Prostate gland (tissue), 2 donors: ENCODE results near the gene PTDSS2. TPM values are rescaled to one million over a fixed set of nuclear protein-coding genes. Genes with fewer than 3 reads are reported as not detected.

ENCODE experiments used
- DNase-seq: peaks from one replicate; pipeline ENCODE4 v3.0.0-alpha.2; 2019; ENCODE audit warnings: low spot score
- H3K27ac ChIP-seq, 2 donors: fragments of 200-600 bp; sonication (generic); 2 replicates each; pipeline ENCODE4 v1.5.1; 2017 to 2019
- H3K27me3 ChIP-seq: fragments of 200-600 bp; sonication (generic); replicated peaks from 2 replicates; pipeline ENCODE4 v1.5.1; 2019; ENCODE audit not compliant: insufficient read depth
- H3K36me3 ChIP-seq, 2 donors: fragments of 200-600 bp; sonication (generic); 1 replicate in 1 of 2; 2 replicates in 1 of 2; pipeline versions ENCODE4 v1.5.1 to v1.8.1; 2017 to 2019
- H3K4me1 ChIP-seq: fragments of 200-600 bp; sonication (generic); replicated peaks from 2 replicates; pipeline ENCODE4 v1.5.1; 2019
- H3K4me3 ChIP-seq, 2 donors: fragments of 200-600 bp; sonication (generic); 2 replicates each; pipeline ENCODE4 v1.5.1; 2017 to 2019
- H3K9me3 ChIP-seq: fragments of 200-600 bp; sonication (generic); 2 replicates; pipeline ENCODE4 v1.5.1; 2017
- POLR2A ChIP-seq: fragments of 450-650 bp; IDR thresholded peaks from one replicate; pipeline ENCODE4 v1.6.1; 2016; ENCODE audit warnings: antibody characterized with exemption, mild to moderate bottlenecking
- POLR2AphosphoS5 ChIP-seq: sonication (generic); formaldehyde crosslinking; IDR thresholded peaks from one replicate; pipeline ENCODE4 v1.6.1; 2017; ENCODE audit warnings: antibody characterized with exemption
- WGBS: methylation state at CpG from one replicate; pipeline ENCODE4 v1.1.5; 2018; 5-methylcytosine and 5-hydroxymethylcytosine counted together
- intact Hi-C: fragments of 100-400 bp; cut with DNase I; formaldehyde crosslinking; loops from one replicate; pipeline ENCODE4 v1.14.2; 2022
- small RNA-seq, 2 donors: library from RNA; depleted of rRNA; stranded (forward); fragments of <200 nt; gene quantifications; one replicate each; pipeline ENCODE3, GENCODE V24; 2016
- total RNA-seq, 2 donors: library from RNA; depleted of rRNA; stranded (reverse); fragments of >200 nt; gene quantifications; one replicate each; pipeline ENCODE4 v1.1.0, GENCODE V29; 2016
- TF ChIP-seq, protein P1 (sequence below), 4 experiments: fragments of 200-600 bp in 2 of 4; fragments of 450-650 bp in 2 of 4; sonication (generic) in 2 of 4; IDR thresholded peaks; 1 replicate in 3 of 4; 2 replicates in 1 of 4; pipeline ENCODE4 v1.5.1; 2016 to 2019; ENCODE audit warnings: antibody characterized with exemption in 4 of 4, mild to moderate bottlenecking in 2 of 4, moderate library complexity in 2 of 4

PTDSS2 gene
- total RNA-seq, 2 donors from 2014 or later = 46.3 to 50.3 TPM

DNA sequence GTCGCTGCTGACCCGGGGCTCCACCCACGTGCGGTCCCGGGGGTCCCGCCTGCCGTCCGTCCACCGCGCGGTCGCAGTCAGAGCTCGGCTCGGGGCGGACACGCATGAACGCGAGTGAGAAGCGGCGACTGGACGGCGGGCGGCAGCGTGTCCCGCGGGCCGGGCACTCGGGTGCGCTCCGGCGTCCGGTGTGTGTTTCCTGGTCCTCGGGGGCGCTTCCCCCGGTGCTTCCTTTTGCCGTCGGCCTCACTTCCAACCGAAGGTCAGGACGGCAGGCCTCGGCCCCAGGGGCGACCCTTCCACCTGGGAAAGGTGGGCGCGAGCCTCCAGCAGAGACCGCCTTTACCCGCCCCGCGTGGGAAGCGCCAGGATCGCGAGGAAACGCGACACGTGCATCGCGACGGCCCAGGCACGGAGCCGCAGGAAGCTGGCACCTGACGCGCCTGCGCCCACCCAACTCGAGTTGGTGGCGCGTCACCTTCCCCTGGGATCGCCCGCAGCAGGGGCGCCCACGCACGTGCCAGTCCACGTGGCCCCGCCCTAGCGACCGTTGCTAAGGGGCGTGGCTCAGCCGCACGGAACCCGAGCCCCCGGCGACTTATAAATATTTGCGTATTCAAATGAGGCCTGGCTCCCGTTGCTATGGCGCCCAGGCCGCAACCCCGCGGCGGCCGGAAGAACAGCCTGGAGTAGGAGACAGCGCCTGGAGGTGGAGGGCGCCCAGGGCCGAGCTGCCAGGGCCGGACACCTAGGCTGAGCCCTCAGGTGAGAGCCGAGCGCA, 87.0 kb downstream of the PTDSS2 start, which contains the start of gene LRRC56:
Gene LRRC56 (plus strand): TSS at position 687 of the 781 bp plus-strand sequence. CDS start 3,158 bp downstream, outside the sequence.
- peak; percentile 89 for TF ChIP-seq POLR2AphosphoS5
- TF ChIP-seq, protein P1, sequence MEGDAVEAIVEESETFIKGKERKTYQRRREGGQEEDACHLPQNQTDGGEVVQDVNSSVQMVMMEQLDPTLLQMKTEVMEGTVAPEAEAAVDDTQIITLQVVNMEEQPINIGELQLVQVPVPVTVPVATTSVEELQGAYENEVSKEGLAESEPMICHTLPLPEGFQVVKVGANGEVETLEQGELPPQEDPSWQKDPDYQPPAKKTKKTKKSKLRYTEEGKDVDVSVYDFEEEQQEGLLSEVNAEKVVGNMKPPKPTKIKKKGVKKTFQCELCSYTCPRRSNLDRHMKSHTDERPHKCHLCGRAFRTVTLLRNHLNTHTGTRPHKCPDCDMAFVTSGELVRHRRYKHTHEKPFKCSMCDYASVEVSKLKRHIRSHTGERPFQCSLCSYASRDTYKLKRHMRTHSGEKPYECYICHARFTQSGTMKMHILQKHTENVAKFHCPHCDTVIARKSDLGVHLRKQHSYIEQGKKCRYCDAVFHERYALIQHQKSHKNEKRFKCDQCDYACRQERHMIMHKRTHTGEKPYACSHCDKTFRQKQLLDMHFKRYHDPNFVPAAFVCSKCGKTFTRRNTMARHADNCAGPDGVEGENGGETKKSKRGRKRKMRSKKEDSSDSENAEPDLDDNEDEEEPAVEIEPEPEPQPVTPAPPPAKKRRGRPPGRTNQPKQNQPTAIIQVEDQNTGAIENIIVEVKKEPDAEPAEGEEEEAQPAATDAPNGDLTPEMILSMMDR (IDR thresholded peaks at IDR 0.05) = peak in 1 of 4 experiments; percentile 27
- TF ChIP-seq POLR2A = peak; percentile 37
- Histone ChIP-seq H3K27ac (peak within 1 kb of the TSS; percentile 80 to 83), H3K4me3 (peak within 1 kb of the TSS; percentile 22 to 81), H3K9me3 (no peaks in the 10 kb centered on the region), H3K36me3 (peaks cover 4 to 14% of the 10 kb centered on the region in 2 donors), H3K27me3 (no peaks in the 10 kb centered on the region), H3K4me1 (peaks cover 23% of the 10 kb centered on the region)
- intact Hi-C loops = no loop called here
- DNase-seq = peak; percentile 89
- 4% methylated on average over 90 of the region's 93 CpGs for WGBS

DNA sequence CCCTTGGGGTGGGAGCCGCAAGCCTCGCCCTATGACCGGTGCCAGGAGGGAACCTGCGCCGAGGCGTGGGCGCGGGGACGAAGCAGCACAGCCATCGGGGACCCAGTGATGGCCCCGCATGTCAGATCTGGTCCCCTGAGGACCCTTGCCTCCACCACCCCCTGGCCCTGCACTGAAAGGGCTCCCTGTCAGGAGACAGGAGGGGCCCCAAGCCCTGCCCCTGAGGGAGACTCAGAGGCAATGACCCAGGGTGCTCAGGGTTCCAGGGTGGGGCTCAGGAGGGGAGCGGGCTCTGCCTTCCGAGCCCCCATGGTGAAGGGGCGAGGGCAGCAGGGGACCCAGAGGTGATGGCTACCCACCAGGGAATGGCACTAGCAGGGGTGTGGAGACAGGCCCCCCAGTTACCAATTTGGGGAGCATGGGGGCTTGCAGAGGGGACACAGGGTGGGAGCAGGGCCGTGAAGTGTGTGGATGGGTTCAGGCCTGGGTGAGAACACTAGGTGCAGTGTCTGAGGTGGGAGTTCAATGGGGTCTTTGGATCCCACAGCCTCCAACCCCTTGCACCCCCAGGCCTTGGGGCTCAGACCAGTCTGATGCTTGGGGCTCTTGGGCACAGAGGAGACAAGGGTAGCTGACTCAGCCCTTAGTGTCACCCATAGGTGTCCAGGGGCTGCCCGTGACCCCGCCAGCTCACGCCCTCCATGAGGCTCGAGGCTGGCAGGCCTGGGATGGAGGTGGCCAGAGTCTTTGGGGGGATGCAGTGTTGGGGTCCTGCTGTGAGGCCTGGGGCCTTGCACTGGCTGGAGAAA, 87.7 kb downstream of the PTDSS2 start:
- H3K27ac ChIP-seq = peak overlapping the region in 1 of 2 donors; percentile 83
- H3K36me3 ChIP-seq = peaks cover 4 to 7% of the 10 kb centered on the region in 2 donors
- no peak for DNase-seq
- H3K9me3 ChIP-seq = no peaks in the 10 kb centered on the region
- intact Hi-C loops = no loop called here
- TF ChIP-seq, protein P1 (IDR thresholded peaks at IDR 0.05) = no peak
- TF ChIP-seq POLR2A (no peak), POLR2AphosphoS5 (no peak)
- no peaks in the 10 kb centered on the region for H3K27me3 ChIP-seq
- peak overlapping the region; percentile 22 to 81 for H3K4me3 ChIP-seq
- 55% methylated on average over 10 of the region's 19 CpGs for WGBS
- H3K4me1 ChIP-seq = peaks cover 23% of the 10 kb centered on the region

DNA sequence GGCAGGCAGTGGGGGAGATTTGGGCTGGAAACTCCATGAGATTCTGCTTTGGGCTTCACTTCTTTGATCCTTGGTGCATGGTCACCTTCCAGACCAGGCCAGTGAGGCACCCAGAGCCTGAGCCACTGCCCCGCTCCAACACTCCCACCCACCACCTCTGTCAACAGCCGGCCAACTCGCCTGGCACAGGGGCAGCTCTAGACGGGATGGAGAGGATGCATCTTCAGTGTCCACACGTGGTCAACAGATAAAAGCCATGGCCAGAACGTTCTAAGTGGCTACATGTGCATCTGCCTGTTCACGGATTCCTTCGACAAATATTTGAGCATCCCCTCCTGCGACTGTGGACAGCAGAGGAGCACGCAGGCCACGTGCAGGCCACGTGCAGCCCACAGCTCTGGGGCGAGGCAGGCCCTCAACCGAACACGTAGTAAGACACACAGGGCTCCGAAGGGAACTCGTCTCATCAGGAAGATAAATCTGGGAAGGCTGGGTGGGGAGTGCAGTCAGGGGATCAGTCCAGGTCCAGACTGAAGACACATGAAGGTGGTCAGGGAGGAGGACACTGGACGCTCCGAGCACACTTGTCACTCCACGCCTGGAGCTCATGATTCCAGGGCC, 88.5 kb downstream of the PTDSS2 start:
- 90% methylated on average over 20 of the region's 20 CpGs for WGBS
- Histone ChIP-seq H3K27me3 (no peaks in the 10 kb centered on the region), H3K9me3 (no peaks in the 10 kb centered on the region), H3K4me3 (no peak overlapping the region), H3K4me1 (peaks cover 21% of the 10 kb centered on the region), H3K27ac (no peak overlapping the region), H3K36me3 (peaks cover 0 to under 1% of the 10 kb centered on the region in 2 donors)
- intact Hi-C loops = no loop called here
- DNase-seq = no peak
- TF ChIP-seq POLR2AphosphoS5 (no peak), POLR2A (no peak)
- TF ChIP-seq, protein P1 (IDR thresholded peaks at IDR 0.05) = no peak

GRCh38 chr11:539971-540481, 89.9 kb downstream of the PTDSS2 start:
- intact Hi-C loops = no loop called here
- Histone ChIP-seq H3K27ac (no peak overlapping the region), H3K4me3 (no peak overlapping the region), H3K27me3 (no peaks in the 10 kb centered on the region), H3K4me1 (peaks cover 14% of the 10 kb centered on the region), H3K9me3 (no peaks in the 10 kb centered on the region), H3K36me3 (no peaks in the 10 kb centered on the region)
- 91% methylated on average over 8 of the region's 8 CpGs for WGBS
- TF ChIP-seq, protein P1 (IDR thresholded peaks at IDR 0.05) = no peak
- no peak for TF ChIP-seq POLR2A
- no peak for DNase-seq

Small RNA genes within 50 kb of the gene (small RNA-seq; reads per million reads assigned to genes)
- gene RN7SL838P = 0 reads per million in 2 donors

Other genes with a start within 250 kb of the PTDSS2 start
- 10 to 100 TPM; 52.1 to 54.8 TPM for gene BET1L, start 242.9 kb upstream of the PTDSS2 start, total RNA-seq
- gene RIC8A, start 242.6 kb upstream of the PTDSS2 start, total RNA-seq = 100 to 1,000 TPM in 1 of 2 donors, 10 to 100 TPM in 1; 82.3 to 114 TPM
- 10 to 100 TPM; 21.5 to 32.5 TPM for gene SIRT3, start 213.9 kb upstream of the PTDSS2 start, total RNA-seq
- gene PSMD13, start 213.3 kb upstream of the PTDSS2 start, total RNA-seq = 100 to 1,000 TPM in 1 of 2 donors, 10 to 100 TPM in 1; 87.4 to 129 TPM
- gene NLRP6, start 171.9 kb upstream of the PTDSS2 start, total RNA-seq = 1 to 10 TPM in 1 of 2 donors, under 1 TPM in 1; 0.18 to 2.7 TPM
- gene PGGHG, start 161.2 kb upstream of the PTDSS2 start, total RNA-seq = 10 to 100 TPM; 18.4 to 63.1 TPM
- not detected for gene IFITM5, start 150.8 kb upstream of the PTDSS2 start, total RNA-seq
- 100 to 1,000 TPM in 1 of 2 donors, 10 to 100 TPM in 1; 96.6 to 149 TPM for gene IFITM2, start 142.5 kb upstream of the PTDSS2 start, total RNA-seq
- gene IFITM1, start 136.2 kb upstream of the PTDSS2 start, total RNA-seq = 100 to 1,000 TPM in 1 of 2 donors, 10 to 100 TPM in 1; 73.9 to 182 TPM
- 100 to 1,000 TPM; 123 to 477 TPM for gene IFITM3, start 129.4 kb upstream of the PTDSS2 start, total RNA-seq
- 10 to 100 TPM in 1 of 2 donors, 1 to 10 TPM in 1; 5.8 to 14.2 TPM for gene B4GALNT4, start 80.8 kb upstream of the PTDSS2 start, total RNA-seq
- 10 to 100 TPM; 58.6 to 88.4 TPM for gene PKP3, start 56.1 kb upstream of the PTDSS2 start, total RNA-seq
- 10 to 100 TPM; 40.4 to 75.6 TPM for gene SIGIRR, start 35.3 kb upstream of the PTDSS2 start, total RNA-seq
- gene ANO9, start 8.3 kb upstream of the PTDSS2 start, total RNA-seq = 1 to 10 TPM; 8.4 to 9.1 TPM
- gene RNH1, start 57.0 kb downstream of the PTDSS2 start, total RNA-seq = 100 to 1,000 TPM; 221 to 272 TPM
- gene HRAS, start 85.3 kb downstream of the PTDSS2 start, total RNA-seq = 10 to 100 TPM; 47.0 to 62.8 TPM
- gene LRRC56, start 87.2 kb downstream of the PTDSS2 start, total RNA-seq = 1 to 10 TPM; 1.9 to 9.1 TPM
- 10 to 100 TPM in 1 of 2 donors, 1 to 10 TPM in 1; 8.7 to 19.2 TPM for gene LMNTD2, start 110.5 kb downstream of the PTDSS2 start, total RNA-seq
- gene RASSF7, start 110.7 kb downstream of the PTDSS2 start, total RNA-seq = 100 to 1,000 TPM in 1 of 2 donors, 10 to 100 TPM in 1; 49.4 to 107 TPM
- 10 to 100 TPM; 20.8 to 55.2 TPM for gene PHRF1, start 126.2 kb downstream of the PTDSS2 start, total RNA-seq
- 10 to 100 TPM; 34.7 to 39.8 TPM for gene IRF7, start 165.7 kb downstream of the PTDSS2 start, total RNA-seq
- gene CDHR5, start 174.7 kb downstream of the PTDSS2 start, total RNA-seq = under 1 TPM in 1 of 2 donors, not detected in 1; 0.34 TPM
- not detected for gene SCT, start 176.9 kb downstream of the PTDSS2 start, total RNA-seq
- gene DRD4, start 187.0 kb downstream of the PTDSS2 start, total RNA-seq = under 1 TPM; 0.68 TPM
- gene DEAF1, start 244.9 kb downstream of the PTDSS2 start, total RNA-seq = 100 to 1,000 TPM in 1 of 2 donors, 10 to 100 TPM in 1; 53.5 to 102 TPM
- 10 to 100 TPM; 66.0 to 70.9 TPM for gene TMEM80, start 245.5 kb downstream of the PTDSS2 start, total RNA-seq